Liver (tissue), 2 donors: ENCODE results near the gene TRAK1.

Experiments
- GABPA ChIP-seq, 2 donors: IDR thresholded peaks in 1 of 2; conservative IDR thresholded peaks in 1 of 2; 2 replicates each; pipeline ENCODE4 v1.6.1; 2016; ENCODE audit warnings: antibody characterized with exemption in 2 of 2, mild to moderate bottlenecking in 1 of 2, moderate library complexity in 1 of 2
- JUND ChIP-seq, 2 donors: IDR thresholded peaks; 2 replicates each; pipeline ENCODE4 v1.6.1; 2016; ENCODE audit warnings: antibody characterized with exemption in 2 of 2
- donor health status: healthy.

GRCh38 chr3:42045708-42046243, 45.4 kb upstream of the TRAK1 start:
- TF ChIP-seq GABPA (IDR thresholded peaks at IDR 0.05 in 1 of 2, conservative IDR thresholded peaks at IDR 0.05 in 1 of 2), result no peak
- peak in 1 of 2 donors; percentile 20 for TF ChIP-seq JUND (IDR thresholded peaks at IDR 0.05)
